NCI-H2196 treated with DMSO at 0.1 percent for 48 hours (cell line): ENCODE data around the gene IFIT3.

Experiments used
- DNase-seq: peaks from one replicate; lab custom pipeline; 2025; ENCODE audit not compliant: unreplicated experiment; lab: John Stamatoyannopoulos, UW

The IFIT3 gene

DNA sequence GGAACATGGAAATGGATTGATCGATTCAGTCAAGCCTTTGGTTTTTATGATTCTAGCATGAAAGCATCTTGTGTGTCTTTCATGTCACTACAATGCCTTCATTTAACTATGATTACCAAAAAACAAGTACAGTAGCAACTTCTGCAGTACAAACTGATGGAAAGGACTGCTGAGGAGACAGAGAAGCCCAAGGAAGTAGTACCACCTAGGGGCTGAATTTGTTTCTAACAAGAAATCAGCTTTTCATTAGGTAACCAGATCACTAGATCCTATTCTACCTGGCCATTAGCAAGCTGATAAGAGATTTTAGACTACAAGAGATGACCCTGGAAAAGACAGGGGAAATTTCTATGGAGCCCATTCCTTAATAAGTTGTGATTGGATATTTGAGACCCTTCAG is 61.5 kb downstream of the IFIT3 start:
- DNase-seq, result no peak
